ENCODE data around the gene ADIPOQ. TPM values are rescaled to one million over a fixed set of nuclear protein-coding genes. Genes with fewer than 3 reads are reported as not detected.
"Not testable (repeated sequence)": the region's sequence is repeated elsewhere in the genome, so short reads cannot be mapped to it uniquely, and the experiment has no call there.

ADIPOQ gene
- total RNA-seq, 1 experiment from 2014 or later: not detected

- CTCF ChIA-PET: interaction anchor here (0.5 to 6.8 kb wide), 6 partner anchors 67 to 398 kb away, joined by 3 to 152 read pairs (median 4); no protein-coding TSS in a partner anchor
Observed at GRCh38 chr3:186852994-186853393, 10.5 kb downstream of the ADIPOQ start.

GRCh38 chr3:186854146-186854545 lies 11.6 kb downstream of the ADIPOQ start:
- Mint-ChIP-seq H3K9me3 (ENCODE audit: unreplicated experiment) (no peaks in the 10 kb centered on the region), H3K36me3 (ENCODE audit: insufficient read depth, unreplicated experiment) (no peaks in the 10 kb centered on the region), H3K4me1 (ENCODE audit: insufficient read depth, unreplicated experiment) (no peaks in the 10 kb centered on the region), H3K27ac (ENCODE audit: low read depth, unreplicated experiment) (no peak overlapping the region), H3K27me3 (ENCODE audit: insufficient read depth, unreplicated experiment) (no peaks in the 10 kb centered on the region), H3K4me3 (ENCODE audit: unreplicated experiment) (no peak overlapping the region)
- TF ChIP-seq CTCF (IDR thresholded peaks at IDR 0.05; ENCODE audit: unreplicated experiment): no peak
- intact Hi-C loops (cut with micrococcal nuclease): no loop called here
- ChIA-PET POLR2A (no interaction called here), CTCF (interaction anchor here (0.6 kb wide), 1 partner anchor 259 kb away, joined by 3 read pairs; no protein-coding TSS in a partner anchor)
- BruUV-seq (replicated peaks): no TSS peak
- no peak for DNase-seq (ENCODE audit: unreplicated experiment)

More at GRCh38 chr3:186852994-186853393, 10.5 kb downstream of the ADIPOQ start:
- no peak for TF ChIP-seq CTCF (IDR thresholded peaks at IDR 0.05; ENCODE audit: unreplicated experiment)
- no peak for DNase-seq (ENCODE audit: unreplicated experiment)
- Mint-ChIP-seq H3K4me3 (ENCODE audit: unreplicated experiment) (no peak overlapping the region), H3K27me3 (ENCODE audit: insufficient read depth, unreplicated experiment) (no peaks in the 10 kb centered on the region), H3K9me3 (ENCODE audit: unreplicated experiment) (no peaks in the 10 kb centered on the region), H3K27ac (ENCODE audit: low read depth, unreplicated experiment) (no peak overlapping the region), H3K36me3 (ENCODE audit: insufficient read depth, unreplicated experiment) (no peaks in the 10 kb centered on the region), H3K4me1 (ENCODE audit: insufficient read depth, unreplicated experiment) (no peaks in the 10 kb centered on the region)
- POLR2A ChIA-PET: no interaction called here
- intact Hi-C loops (cut with micrococcal nuclease): no loop called here
- BruUV-seq (replicated peaks): no TSS peak

- no peak for TF ChIP-seq CTCF (IDR thresholded peaks at IDR 0.05; ENCODE audit: unreplicated experiment)
- intact Hi-C loops (cut with micrococcal nuclease): no loop called here
- Mint-ChIP-seq H3K27ac (ENCODE audit: low read depth, unreplicated experiment) (no peak overlapping the region), H3K36me3 (ENCODE audit: insufficient read depth, unreplicated experiment) (no peaks in the 10 kb centered on the region), H3K4me3 (ENCODE audit: unreplicated experiment) (no peak overlapping the region), H3K4me1 (ENCODE audit: insufficient read depth, unreplicated experiment) (no peaks in the 10 kb centered on the region), H3K9me3 (ENCODE audit: unreplicated experiment) (no peaks in the 10 kb centered on the region), H3K27me3 (ENCODE audit: insufficient read depth, unreplicated experiment) (no peaks in the 10 kb centered on the region)
- no TSS peak for BruUV-seq (replicated peaks)
- no peak for DNase-seq (ENCODE audit: unreplicated experiment)
- ChIA-PET CTCF (interaction anchor here (0.6 to 1.5 kb wide), 5 partner anchors 33 to 464 kb away, joined by 3 to 6 read pairs (median 3); no protein-coding TSS in a partner anchor), POLR2A (no interaction called here)
Observed at GRCh38 chr3:186854954-186855353, 12.4 kb downstream of the ADIPOQ start.

- Mint-ChIP-seq H3K4me1 (ENCODE audit: insufficient read depth, unreplicated experiment) (no peaks in the 10 kb centered on the region), H3K9me3 (ENCODE audit: unreplicated experiment) (no peaks in the 10 kb centered on the region), H3K36me3 (ENCODE audit: insufficient read depth, unreplicated experiment) (no peaks in the 10 kb centered on the region), H3K27me3 (ENCODE audit: insufficient read depth, unreplicated experiment) (no peaks in the 10 kb centered on the region), H3K27ac (ENCODE audit: low read depth, unreplicated experiment) (no peak overlapping the region), H3K4me3 (ENCODE audit: unreplicated experiment) (no peak overlapping the region)
- intact Hi-C loops (cut with micrococcal nuclease): no loop called here
- no TSS peak for BruUV-seq (replicated peaks)
- TF ChIP-seq CTCF (IDR thresholded peaks at IDR 0.05; ENCODE audit: unreplicated experiment): no peak
- no peak for DNase-seq (ENCODE audit: unreplicated experiment)
- ChIA-PET CTCF (no interaction called here), POLR2A (no interaction called here)
Observed at GRCh38 chr3:186857743-186858142, 15.2 kb downstream of the ADIPOQ start.

- POLR2A ChIA-PET; H3K4me1 Mint-ChIP-seq (ENCODE audit: insufficient read depth, unreplicated experiment); H3K4me3 Mint-ChIP-seq (ENCODE audit: unreplicated experiment); H3K36me3 Mint-ChIP-seq (ENCODE audit: insufficient read depth, unreplicated experiment); H3K27me3 Mint-ChIP-seq (ENCODE audit: insufficient read depth, unreplicated experiment); CTCF ChIA-PET; H3K9me3 Mint-ChIP-seq (ENCODE audit: unreplicated experiment); intact Hi-C loops (cut with micrococcal nuclease); BruUV-seq (replicated peaks); DNase-seq (ENCODE audit: unreplicated experiment); H3K27ac Mint-ChIP-seq (ENCODE audit: low read depth, unreplicated experiment): not testable (repeated sequence)
Observed at GRCh38 chr3:186865215-186865853, 22.8 kb downstream of the ADIPOQ start.

GRCh38 chr3:186866095-186866494 lies 23.6 kb downstream of the ADIPOQ start:
- BruUV-seq (replicated peaks); H3K36me3 Mint-ChIP-seq (ENCODE audit: insufficient read depth, unreplicated experiment); H3K4me3 Mint-ChIP-seq (ENCODE audit: unreplicated experiment); POLR2A ChIA-PET; DNase-seq (ENCODE audit: unreplicated experiment); H3K4me1 Mint-ChIP-seq (ENCODE audit: insufficient read depth, unreplicated experiment); H3K27me3 Mint-ChIP-seq (ENCODE audit: insufficient read depth, unreplicated experiment); CTCF ChIA-PET; H3K27ac Mint-ChIP-seq (ENCODE audit: low read depth, unreplicated experiment); intact Hi-C loops (cut with micrococcal nuclease); H3K9me3 Mint-ChIP-seq (ENCODE audit: unreplicated experiment): not testable (repeated sequence)

Measured in MCF 10A (cell line).